Tibial nerve (tissue), 3 donors: Measurements from ENCODE around the gene CDKN1C.
A peak's percentile ranks its signal among the peaks of the same experiment; 100 is the strongest.

Experiments
- POLR2A ChIP-seq, 2 donors: fragments of 450-650 bp; IDR thresholded peaks; one replicate each; pipeline ENCODE4 v1.6.1; 2017; ENCODE audit warnings: antibody characterized with exemption in 2 of 2, mild to moderate bottlenecking in 2 of 2, moderate library complexity in 2 of 2
- TF ChIP-seq, protein P1 (sequence below), 5 experiments: fragments of 200-600 bp in 3 of 5; fragments of 450-650 bp in 2 of 5; sonication (generic) in 3 of 5; IDR thresholded peaks; one replicate each; pipeline ENCODE4 v1.5.1; 2016 to 2019; ENCODE audit warnings: antibody characterized with exemption in 5 of 5, mild to moderate bottlenecking in 3 of 5, moderate library complexity in 2 of 5

DNA sequence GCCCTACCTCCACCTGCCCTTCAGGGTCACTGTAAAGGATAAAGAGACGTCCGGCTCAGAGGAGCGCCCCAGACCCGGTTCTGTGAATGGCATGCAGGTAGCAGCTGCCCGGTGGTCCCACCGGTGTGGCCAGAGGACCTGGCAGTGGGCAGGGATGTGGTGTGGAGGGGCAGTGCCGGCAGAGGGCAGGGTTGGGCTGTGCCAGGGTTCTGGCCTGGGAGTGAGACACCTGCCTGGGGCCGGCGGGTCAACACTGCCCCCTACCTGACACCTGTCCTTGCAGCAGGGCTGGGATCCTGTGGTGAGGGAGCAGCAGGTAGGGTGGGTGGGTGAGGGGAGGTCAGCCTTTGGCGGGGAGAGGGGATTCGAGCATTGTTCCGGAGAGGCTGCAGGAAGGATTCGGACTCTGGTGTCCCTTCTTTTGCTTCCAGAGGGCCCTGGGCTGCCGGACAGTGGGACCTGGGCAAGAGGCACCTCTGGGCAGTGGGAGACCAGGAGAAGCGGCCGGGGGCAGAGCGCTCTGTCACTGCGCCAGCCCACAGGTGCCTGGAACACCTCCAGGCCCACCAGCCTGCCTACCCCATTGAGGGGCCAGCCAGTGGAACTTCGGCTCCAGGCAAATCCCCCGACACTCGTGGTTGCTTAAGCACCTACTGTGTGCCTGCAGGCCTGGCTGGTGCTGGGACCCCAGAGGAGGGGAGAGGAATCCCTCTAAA is 45.3 kb upstream of the CDKN1C start:
- TF ChIP-seq, protein P1, sequence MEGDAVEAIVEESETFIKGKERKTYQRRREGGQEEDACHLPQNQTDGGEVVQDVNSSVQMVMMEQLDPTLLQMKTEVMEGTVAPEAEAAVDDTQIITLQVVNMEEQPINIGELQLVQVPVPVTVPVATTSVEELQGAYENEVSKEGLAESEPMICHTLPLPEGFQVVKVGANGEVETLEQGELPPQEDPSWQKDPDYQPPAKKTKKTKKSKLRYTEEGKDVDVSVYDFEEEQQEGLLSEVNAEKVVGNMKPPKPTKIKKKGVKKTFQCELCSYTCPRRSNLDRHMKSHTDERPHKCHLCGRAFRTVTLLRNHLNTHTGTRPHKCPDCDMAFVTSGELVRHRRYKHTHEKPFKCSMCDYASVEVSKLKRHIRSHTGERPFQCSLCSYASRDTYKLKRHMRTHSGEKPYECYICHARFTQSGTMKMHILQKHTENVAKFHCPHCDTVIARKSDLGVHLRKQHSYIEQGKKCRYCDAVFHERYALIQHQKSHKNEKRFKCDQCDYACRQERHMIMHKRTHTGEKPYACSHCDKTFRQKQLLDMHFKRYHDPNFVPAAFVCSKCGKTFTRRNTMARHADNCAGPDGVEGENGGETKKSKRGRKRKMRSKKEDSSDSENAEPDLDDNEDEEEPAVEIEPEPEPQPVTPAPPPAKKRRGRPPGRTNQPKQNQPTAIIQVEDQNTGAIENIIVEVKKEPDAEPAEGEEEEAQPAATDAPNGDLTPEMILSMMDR (IDR thresholded peaks at IDR 0.05), result peak; percentile 32 to 57 (median 47)
- no peak for TF ChIP-seq POLR2A (IDR thresholded peaks at IDR 0.05)
